Dedifferentiated amniotic fluid mesenchymal stem cell (primary cell): ENCODE measurements around the gene TPCN2.
A peak's percentile ranks its signal among the peaks of the same experiment; 100 is the strongest.

Experiments used
- DNase-seq: peaks from one replicate; pipeline ENCODE4 v3.0.0-alpha.2; 2016; ENCODE audit errors: extremely low spot score

TPCN2 gene

DNA sequence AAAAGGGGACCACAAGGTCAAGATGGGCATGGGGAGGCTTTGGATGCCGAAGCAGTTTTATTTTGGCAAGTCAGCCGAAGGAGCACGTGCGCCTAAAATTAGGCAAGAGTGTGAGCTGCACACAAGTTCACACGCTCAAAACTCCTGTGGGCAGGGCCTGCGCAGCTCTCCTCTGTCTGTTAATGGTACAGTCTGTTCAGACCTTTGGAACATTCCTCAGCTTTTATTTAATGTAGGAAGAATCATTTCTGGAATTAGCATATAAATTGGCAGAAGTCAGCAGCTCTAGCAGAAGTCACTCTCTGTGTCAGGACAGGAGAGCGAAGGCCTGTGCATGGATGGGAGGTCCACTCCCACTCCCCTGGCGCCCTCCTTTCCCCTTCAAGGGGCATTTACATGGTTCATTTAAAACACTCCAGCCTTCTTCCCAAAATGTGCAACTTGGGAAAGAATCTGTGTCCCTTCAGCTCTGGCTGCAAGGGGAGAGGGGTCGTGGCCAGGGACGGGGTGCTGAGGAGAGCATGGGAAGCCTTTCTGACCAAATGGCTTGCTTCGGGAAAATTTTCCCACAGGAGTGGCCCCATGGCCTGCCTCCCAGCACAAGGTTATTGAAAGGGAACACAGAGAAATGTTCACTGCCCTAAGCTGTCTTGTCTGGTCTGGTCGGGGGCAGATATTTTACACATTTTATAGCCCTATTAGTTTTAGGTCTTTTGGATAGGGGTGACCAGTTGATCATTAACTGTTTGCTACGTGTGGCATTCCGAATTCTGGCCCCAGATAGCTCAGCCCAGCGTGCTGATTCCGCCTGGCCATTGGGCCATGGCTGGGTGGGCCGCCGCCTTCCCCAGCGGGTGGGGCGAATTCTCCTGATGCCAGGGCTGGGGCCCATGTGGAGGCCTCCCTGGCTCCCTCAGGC is 63.2 kb downstream of the TPCN2 start:
- no peak for DNase-seq

DNA sequence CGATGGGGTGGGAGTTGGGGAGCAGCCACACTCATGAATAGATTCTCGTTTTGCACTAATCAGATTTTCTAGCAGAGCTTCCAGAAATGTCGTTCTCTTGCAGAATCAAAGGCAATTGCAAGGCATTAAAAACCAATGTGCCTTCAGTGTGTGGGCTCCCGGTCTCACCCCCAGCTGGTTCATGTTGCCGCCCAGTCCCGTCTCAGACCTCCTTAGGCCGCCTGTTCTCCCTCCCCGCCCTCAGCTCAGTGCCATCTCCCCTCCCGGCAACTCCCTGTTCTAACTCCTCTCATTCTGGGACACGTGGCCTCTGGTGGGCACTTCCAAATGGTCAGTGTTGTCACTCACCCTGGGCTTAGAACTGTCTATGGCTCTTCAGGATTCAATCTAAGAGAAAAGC is 64.5 kb downstream of the TPCN2 start:
- no peak for DNase-seq

DNA sequence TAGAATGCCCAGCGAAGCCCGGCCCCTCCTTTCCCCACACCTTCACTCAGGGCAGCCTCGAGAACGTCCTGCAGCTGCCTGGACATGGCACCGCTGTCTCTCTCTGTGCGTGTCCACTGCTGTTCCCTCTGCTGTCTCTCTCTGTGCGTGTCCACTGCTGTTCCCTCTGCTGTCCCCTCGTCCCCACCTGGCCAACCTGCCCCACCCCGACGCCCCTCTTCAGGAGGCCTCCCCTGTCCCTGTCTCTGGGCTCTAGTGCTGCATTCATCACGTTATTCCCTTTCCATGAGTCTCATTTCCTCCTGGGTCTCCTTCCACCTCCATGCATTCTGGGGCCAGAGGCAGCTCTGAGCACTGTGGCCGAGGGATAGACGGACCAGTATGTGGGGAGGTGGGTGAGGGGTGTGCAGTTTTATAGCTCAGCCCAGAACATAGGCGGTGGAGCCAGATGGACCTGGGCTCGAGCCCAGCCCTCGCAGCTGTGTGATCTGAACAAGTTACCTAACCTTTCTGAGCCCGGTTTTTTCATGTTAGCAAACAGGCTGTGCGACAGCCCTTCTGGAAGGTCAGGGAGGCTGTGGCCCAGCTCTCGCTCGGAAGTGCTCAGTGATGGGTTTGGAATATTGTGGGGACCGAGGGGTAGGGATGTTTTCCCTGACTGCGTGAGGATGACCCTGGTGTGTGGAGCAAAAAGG is 65.1 kb downstream of the TPCN2 start:
- no peak for DNase-seq

DNA sequence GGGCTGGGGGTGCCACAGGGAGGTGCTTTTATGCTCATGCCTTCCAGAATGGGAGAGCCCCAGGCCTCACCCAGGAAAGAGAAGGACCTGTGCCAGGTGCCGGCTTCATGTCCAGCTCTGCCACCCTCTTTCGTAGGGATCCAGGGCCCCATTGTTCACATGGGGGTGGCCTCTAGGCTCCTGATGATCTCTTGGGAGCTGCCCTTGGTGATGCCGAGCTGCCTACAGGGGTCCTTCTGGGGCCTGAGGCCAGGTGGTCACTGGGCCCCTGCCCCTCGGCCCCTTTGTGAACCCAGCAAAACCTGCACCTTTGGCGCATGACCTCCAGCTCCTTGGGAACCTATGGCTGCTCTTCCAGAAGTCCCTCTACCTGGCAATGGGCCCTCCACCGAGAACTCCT is 65.6 kb downstream of the TPCN2 start:
- no peak for DNase-seq

DNA sequence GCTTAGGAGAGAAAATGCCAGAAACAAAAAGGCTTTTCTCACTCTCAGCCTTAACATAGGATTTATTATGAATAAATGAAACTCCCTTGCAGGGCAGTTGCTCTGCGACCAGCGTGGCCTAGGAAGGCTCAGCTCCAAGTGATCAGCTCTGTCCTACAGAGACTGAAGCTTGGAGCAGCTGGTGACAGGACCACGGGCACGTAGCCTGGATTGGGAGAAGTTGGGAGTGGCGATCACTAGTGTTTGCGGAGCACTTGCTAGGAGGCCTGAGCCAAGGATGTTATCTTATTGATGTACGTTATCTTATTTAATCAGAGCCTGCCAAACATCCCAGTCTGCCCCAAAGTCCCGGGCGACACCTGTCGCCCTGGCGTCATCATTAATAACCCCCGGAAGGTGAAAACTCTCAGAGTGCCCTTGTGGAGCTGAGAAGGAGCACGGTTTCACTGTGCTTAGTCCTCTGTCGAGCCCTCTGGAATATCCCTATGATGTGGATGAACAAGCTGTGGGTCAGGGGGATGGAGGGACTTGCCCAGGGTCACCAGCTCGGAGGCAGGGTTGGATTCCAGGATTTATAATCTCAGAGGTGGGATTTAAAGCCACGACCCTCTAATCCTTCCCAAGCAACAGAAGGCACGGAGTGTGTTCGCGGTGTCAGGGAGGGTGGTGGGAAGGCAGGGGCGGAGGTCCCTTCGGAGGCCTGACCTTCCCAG is 66.2 kb downstream of the TPCN2 start:
- no peak for DNase-seq

DNA sequence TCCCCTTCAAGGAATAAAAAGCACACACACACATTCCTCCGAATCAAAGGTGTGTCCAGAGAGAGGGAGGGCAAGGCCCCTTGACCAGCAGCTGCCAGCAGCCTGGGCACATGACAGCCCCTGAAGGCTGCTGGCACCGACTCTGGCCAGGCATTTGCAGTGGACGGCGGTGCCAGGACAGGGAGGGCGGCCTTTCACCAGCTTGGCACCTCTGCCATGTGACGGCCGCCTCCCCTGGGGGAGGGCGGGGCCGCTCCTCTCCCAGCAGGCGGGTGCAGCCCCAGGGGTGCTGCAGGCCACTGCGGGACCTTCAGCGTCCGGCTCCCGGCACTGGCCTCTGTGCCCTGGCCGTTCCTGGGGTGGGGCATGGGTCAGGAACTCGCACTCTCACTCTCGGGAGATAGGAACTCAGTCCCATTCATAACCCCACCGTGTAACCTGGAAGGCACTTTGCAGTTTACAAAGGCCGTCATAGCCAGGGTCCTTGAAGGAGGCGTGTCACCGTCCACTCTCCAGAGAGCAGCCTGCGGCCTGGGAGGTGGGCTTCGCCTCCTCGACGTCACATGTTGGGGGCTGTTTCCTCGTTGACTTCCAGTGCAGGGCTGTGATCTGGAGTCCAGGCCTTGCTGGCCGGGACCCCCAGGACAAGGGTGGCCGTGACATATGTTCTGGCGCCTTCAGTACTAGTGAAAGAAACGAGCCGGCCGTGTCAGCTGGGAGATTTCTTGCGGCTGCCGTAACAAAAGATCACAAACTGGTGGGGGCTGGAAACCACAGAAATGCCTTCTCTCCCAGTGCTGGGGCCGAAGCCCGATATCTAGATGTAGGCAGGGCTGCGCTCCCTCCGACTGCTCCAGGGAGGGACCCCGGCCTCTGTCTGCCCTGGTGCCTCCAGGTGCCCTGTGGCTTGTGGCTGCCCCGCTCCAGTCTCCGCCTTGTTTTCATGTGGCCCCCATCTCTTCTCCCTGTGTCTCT is 67.1 kb downstream of the TPCN2 start:
- no peak for DNase-seq

DNA sequence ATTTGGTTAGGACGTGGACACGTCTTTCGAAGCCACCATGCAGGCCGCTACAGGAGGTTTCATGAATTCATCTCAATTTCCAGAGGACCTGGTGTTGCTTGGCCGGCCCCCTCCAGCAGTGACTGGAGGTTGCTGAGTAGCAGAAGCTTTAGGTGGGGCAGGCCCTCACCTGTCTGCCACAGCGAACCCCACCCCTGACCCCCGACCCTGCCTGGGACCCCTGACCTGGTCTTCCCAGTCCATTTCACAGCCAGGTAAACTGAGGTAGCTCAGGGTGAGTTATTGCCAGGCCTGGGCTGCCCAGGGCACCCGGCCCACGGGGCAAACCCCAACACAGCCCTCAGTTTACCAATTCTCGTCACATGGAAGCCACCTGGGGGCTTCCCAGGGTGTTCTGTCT is 67.9 kb downstream of the TPCN2 start:
- no peak for DNase-seq

DNA sequence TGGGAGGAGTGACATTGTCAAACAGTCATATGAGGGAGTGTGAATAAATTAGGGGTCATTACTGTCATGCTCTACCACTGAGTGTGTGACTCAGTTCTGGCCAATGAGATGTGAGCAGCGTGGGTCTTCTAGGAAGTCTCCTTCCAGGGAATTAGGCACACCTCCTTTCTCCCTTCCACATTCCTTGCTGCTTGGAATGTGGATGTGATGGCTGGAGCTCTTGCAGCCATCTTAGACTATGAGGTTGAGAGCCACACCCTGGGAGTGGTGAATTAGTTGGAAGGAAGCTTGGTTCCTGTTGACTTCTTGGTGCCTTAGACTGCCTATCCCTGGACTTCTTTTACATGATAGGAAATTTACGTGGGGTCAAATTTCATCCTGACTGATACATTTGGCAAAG is 70.5 kb downstream of the TPCN2 start:
- DNase-seq: no peak

DNA sequence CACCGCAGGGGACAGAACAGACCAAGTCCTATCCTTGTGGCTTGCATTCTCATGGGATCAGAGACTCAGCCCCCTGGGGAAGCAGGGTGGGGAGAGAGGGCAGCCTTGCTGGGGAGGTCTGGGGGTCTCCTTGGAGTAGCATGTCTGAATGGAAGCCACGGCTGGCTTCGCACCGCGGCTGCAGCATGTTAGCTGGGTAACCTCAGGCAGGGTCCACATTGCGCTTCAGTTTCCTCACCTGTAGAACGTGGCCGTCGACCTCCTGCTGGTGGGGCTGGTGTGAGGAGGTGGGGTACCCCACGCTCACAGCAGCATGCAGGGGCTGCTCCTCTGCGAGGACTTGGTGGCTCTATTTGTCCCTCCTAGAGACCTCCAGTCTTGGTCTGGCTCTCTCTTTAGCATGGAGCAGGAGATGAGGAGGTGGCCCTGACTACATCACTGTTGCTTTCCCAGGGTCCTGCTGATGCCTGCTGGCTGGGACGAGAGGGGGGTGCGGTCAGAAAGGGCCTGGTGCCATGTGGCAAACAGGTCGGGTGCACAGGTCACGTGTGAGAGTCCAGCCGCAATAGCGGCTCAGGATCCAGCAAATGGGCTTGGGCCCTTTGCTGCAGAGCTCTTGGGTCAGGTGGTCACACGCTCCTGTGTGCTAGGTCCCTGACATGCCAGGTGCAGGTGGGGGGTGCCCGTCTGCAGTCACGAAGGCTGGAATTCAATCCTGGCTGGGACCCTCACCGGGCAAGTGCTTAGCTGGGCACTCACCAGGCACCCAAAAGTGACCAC is 71.6 kb downstream of the TPCN2 start:
- no peak for DNase-seq

DNA sequence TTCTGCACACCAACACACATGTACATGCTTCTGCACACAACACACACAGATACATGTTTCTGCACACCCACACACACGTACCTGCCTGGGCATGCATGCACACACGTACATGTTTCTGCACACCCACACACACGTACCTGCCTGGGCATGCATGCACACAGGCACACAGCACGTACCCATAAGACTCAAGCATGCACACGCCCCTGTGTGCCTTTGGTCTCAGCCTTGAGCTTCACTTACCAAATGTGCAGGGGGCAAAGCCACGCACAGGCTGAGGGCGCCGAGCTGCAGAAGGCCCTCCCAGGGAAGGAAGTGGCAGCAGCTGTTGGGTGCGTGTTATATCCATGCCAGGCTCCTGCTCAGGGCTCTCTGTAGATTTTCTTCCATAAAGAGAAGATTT is 72.3 kb downstream of the TPCN2 start:
- no peak for DNase-seq

DNA sequence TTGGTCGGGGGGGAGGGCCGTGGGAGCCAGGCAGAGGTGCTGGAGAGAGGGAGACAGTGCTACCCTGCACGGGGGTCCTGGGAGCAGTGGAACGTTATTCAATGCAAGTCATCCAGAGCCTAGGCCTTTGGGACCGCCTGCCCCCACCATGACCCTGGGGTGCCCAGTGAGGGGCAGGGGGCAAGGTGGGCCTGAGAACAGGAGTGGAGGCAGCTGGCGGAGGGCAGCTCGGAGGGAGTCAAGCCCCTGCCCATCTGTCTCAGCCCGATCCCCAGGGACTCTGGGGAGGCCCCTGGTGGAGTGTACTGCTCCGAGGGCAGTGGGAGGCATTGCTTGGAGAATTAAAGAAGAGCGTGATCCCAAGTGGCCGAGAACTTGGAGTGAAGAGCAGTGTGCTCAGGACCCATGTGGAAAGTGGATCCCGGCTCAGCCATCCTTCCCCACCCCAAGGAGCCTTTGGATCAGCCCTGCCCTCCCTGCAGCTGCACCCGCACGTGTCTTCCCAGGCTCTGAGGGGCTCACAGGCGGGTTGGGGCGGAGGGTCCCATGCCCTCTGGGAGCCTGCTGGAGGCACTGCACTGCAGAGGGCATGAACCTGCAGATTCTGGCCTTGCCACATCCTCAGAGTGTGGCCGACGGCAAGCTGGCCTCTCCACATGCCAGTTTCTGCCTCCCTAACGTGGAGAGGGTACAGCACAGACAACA is 73.0 kb downstream of the TPCN2 start:
- no peak for DNase-seq

DNA sequence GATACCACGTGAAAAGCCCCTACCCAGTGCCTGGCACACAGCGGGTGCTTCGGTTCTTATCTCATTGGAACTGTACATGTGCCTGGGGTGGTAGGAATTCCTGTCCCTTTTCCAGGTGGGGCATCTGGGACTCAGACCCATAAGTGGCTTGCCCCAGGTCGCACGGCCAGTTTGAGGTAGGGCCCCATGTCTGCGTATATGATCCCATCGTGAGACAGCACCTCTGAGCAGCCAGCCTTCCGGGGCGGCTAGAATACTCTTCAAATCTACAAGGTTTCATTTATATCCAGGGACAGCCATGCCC is 73.5 kb downstream of the TPCN2 start:
- no peak for DNase-seq

DNA sequence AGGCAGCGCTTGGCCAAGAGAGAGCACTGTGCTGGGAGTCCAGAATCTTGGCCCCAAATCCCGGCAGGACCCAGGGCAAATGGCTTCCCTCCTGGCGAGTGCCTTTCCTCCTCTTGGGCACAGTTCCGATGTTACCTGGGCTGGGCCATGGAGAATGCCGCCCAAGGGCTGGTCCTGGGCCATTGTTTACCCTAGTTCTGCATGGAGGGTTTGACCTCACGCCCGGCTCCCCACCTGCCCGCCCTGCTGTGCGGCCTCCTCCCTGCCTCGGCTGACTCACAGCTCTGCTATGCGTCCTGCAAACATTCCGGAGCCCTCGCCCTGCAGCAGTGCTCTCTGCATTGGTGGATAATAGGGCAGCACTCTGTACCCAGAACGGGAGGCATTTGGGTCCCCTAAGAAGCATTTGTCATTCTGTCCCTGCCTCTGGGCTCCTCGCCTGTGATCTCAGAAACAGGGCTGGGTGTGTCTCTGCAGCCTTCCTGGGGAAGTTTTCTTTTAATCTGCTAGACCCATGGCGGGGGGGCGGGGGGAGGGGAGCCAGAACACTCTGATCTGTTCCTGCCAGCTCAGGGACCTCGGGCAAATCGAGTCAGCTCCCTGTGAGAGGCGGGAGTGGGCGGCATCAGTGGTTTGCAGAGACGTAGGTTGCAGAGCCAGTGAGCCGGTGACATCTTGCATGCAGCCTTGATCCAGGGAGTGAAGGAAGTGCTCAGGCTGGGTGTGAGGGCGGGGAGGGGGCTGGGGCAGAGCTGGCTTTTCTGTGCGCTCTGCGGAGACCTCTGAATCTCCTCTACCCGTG is 74.1 kb downstream of the TPCN2 start:
- peak; percentile 36 for DNase-seq

DNA sequence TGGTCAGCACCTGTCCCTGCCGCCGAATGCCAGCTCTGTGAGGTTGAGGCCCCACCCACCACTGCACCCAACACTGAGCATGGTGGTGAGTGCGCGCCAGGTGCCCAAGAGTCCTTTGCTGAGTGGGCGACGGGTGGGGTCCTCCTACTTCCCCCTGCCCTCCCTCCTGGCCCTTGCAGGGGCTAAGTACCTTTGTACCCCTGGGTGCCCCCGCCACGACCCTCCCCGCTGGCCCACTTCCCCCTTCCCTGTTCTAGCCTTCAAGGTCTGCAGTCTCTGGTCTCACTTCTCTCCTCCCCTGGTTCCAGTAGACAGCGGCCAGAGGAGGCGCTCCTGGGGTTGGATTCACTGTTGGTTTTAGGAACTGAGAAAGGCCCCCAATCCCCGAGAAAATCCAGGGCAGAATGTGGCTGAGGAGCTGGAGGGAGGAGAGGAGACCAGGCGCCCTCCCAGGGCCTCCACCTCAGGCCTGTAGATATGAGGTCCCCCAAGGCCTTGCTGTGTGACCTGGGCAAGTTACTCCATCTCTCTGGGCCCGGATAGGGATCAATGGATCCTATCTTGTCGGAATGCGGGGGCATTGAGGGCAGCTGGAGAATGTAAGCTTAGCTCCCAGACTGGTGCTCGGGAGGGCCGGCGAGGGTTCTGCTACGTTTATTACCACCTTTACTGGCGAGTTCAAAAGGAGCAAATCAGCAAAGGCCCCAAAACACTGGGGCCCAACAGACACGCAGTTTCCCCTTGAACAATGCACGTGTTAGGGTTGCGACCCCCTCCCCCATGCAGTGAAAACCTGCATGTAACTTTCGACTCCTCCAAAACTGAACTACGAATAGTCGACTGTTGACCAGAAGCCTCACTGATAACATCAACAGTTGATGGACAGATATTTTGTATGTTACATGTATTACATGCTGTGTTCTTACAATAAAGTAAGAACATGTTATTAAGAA is 75.1 kb downstream of the TPCN2 start:
- DNase-seq: no peak

DNA sequence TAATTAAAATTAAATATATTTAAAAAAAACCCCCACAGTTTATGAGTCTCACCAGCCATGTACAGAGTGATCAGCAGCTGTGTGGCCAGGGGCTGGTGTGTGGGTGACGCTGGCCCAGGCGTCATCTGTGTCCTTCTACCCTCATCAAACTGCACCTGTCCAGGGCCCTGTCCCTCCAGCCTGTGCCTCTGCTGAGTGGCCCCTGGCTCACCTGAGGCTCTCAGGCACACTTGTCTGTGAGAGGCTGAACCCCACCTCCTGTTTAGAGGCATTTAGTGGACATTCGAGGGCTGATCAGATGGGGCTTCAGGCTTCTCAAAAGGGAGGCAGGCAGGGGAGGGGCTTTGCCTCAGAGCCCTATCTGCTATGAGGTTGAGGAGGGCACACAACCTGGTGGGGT is 77.1 kb downstream of the TPCN2 start:
- DNase-seq: no peak

DNA sequence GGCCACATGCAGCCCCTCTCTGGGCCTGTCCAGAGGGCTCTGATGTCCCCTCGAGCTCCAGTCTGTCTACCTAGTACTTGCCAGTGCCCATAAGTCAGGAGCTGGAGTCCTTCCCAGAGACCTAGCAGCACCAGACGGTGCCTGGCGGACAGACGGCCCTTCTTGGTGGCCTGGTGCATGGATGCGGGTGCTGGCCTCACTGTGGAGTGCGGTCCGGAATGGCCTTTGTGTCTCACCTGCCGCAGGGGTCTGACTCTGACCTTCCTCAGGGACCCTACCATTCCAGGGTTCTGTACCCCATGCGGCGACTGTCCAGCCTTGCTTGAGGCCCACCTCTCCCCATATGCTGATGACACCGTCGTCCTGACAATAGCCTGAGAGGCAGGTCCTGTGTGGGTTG is 77.6 kb downstream of the TPCN2 start:
- no peak for DNase-seq

DNA sequence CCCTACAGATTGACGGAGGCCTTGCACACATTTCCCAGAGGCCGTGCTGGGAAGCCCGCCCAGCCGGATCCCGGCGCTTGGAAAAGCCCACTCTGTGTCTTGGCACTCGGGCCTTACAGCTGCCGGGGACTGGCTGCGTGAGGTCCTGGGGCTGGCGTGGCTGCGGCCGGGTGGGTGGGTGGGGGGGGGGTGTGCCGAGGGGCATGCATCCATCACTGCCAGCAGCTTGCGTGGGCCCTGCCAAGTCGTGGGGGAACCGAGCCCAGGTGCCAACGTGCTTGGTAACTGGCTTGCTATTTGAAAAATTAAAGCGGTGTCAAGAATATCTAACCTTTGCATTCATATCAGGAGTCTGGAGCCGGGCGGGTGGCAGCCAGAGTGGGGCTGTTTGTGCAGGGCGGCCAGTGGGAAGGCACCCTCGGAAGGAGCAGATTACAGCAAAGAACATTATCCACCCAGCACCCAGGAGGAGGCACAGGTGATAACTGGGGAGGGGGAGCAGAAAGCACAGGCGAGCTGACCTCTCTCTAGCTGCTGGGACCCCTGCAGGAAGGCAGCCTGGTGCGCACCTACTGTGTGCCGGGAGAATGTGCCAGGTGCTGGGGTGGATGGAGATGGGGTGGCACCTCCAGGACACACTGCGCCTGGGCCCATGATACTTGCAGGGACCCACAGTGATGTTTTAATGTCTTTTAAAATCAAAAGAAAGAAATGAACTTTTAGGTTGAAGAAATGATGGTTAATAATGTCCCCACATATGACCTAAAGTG is 78.5 kb downstream of the TPCN2 start:
- no peak for DNase-seq
